Limb (tissue), 2 donors: ENCODE data around the gene TMEM225B.
"Not testable (repeated sequence)": the region's sequence is repeated elsewhere in the genome, so short reads cannot be mapped to it uniquely, and the experiment has no call there.

Experiments used
- DNase-seq, 2 donors: peaks; one replicate each; pipeline ENCODE4 v3.0.0-alpha.2; 2016; ENCODE audit errors: extremely low spot score in 2 of 2

Gene TMEM225B

GRCh38 chr7:99653754-99654153 is 55.7 kb downstream of the TMEM225B start:
- no peak for DNase-seq

GRCh38 chr7:99654626-99655025 is 56.6 kb downstream of the TMEM225B start:
- DNase-seq, result not testable (repeated sequence)

GRCh38 chr7:99657879-99658278 is 59.8 kb downstream of the TMEM225B start:
- not testable (repeated sequence) for DNase-seq
